GM15510 (cell line): ENCODE data around the gene SLC16A3.

Source experiments
- POLR2A ChIP-seq: IDR thresholded peaks from 3 replicates; pipeline ENCODE4 v1.6.1; 2011; ENCODE audit warnings: borderline replicate concordance; ENCODE audit not compliant: insufficient read length; ENCODE audit errors: extremely low read depth

SLC16A3 gene

GRCh38 chr17:82274134-82275020, 45.5 kb downstream of the SLC16A3 start:
- TF ChIP-seq POLR2A: no peak

- TF ChIP-seq POLR2A: no peak
Observed at GRCh38 chr17:82275326-82275725, 46.5 kb downstream of the SLC16A3 start.

GRCh38 chr17:82276938-82277337, 48.1 kb downstream of the SLC16A3 start:
- no peak for TF ChIP-seq POLR2A

GRCh38 chr17:82277851-82278250, 49.0 kb downstream of the SLC16A3 start:
- no peak for TF ChIP-seq POLR2A

- TF ChIP-seq POLR2A: no peak
Observed at GRCh38 chr17:82278308-82278707, 49.5 kb downstream of the SLC16A3 start.

GRCh38 chr17:82278786-82279391, 50.0 kb downstream of the SLC16A3 start:
- no peak for TF ChIP-seq POLR2A

- no peak for TF ChIP-seq POLR2A
Observed at GRCh38 chr17:82280537-82280936, 51.7 kb downstream of the SLC16A3 start.

- TF ChIP-seq POLR2A: no peak
Observed at GRCh38 chr17:82281076-82281475, 52.2 kb downstream of the SLC16A3 start.

GRCh38 chr17:82281502-82282238, 52.8 kb downstream of the SLC16A3 start:
- TF ChIP-seq POLR2A: no peak

- no peak for TF ChIP-seq POLR2A
Observed at GRCh38 chr17:82282239-82283207, 53.7 kb downstream of the SLC16A3 start.

DNA sequence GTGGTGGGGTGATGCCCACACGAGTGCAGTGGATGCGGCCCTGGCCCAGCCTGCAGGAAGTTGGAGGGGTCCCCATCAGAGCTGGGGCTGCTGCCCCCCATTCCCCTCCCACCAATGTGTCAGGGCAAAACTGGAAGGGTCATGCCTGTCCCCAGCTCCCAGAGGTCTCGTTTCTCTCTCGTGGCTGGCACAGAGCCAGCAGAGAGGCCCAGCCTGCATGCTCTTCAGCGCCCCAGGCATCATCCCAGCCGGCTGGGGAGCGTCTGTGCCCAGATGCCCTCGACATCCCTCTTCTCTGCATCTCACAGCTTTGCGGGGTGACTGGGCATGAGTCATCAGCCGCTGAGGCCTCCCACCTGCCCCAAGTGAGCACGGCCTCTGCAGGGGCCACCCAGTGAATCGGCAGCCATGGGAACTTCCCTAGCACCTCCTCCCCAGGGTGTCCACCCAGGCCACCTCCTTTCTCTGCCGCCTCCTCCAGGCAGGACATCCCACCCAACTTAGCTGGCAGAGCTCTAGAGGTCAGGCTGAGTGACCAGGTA, 54.4 kb downstream of the SLC16A3 start:
- TF ChIP-seq POLR2A: no peak

DNA sequence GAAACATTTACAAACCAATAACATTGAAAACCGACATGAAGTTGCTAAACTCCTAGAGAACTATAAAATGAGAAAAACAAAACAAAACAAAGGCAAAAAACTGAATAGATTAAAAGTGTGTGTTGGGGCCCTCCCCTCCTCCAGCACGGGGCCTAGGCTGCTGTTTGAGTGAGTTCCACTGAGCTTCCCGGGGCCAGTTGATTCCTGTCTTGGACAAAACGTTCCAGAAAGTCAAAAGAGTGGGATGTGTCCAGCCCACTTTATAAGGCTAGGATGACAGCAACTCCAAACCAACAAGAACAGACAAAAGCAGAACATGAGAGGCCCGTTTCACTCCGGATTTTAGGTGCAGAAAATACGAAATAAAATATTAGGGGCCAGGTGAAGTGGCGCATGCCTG, 56.3 kb downstream of the SLC16A3 start:
- no peak for TF ChIP-seq POLR2A

- no peak for TF ChIP-seq POLR2A
Observed at GRCh38 chr17:82287013-82287867, 58.4 kb downstream of the SLC16A3 start.
